ENCODE results near the gene SCN9A. TPM values are rescaled to one million over a fixed set of nuclear protein-coding genes. Genes with fewer than 3 reads are reported as not detected.

The SCN9A gene
- total and polyA plus RNA-seq, 9 of the 15 experiments (the other 6 are each of a cell fraction or from before 2014, with no cell fraction given) = 1.4 to 22.8 (median 7.1) TPM

- TF ChIP-seq ZC3H8 (IDR thresholded peaks at IDR 0.05) (no peak), E2F3 (CRISPR knock-in tag; IDR thresholded peaks at IDR 0.05) (no peak), NR2F6 (CRISPR knock-in tag; IDR thresholded peaks at IDR 0.05) (no peak), TAF7 (tag; IDR thresholded peaks at IDR 0.05) (no peak)
- no peaks in the 10 kb centered on the region for H3K9me3 ChIP-seq (replicated peaks; ENCODE audit: control insufficient read depth, insufficient read depth, low read depth, low read length)
- H3K36me3 ChIP-seq (ENCODE audit: control insufficient read depth, insufficient read depth, low read length) = no peaks in the 10 kb centered on the region
- H3K27ac ChIP-seq (ENCODE audit: extremely low read depth, low read depth, low read length) = no peak overlapping the region
- ChIA-PET POLR2A (no interaction called here), CTCF (ENCODE audit: low intra/inter-chr PET ratio) (no interaction called here)
- ATAC-seq (no peak), DNase-seq (ENCODE audit: extremely low read depth in 1 of 4, low spot score in 3 of 4) (no peak), FAIRE-seq (no peak)
- H3K4me1 ChIP-seq (replicated peaks in 1 of 2; ENCODE audit: control insufficient read depth in 2 of 2, insufficient read depth in 2 of 2, low read length in 2 of 2) = no peaks in the 10 kb centered on the region
- H3K79me2 ChIP-seq (ENCODE audit: control insufficient read depth, insufficient read depth, low read length) = no peaks in the 10 kb centered on the region
- WGBS (ENCODE audit: insufficient coverage, low coverage, missing lambda C conversion rate) = 0% methylated on average over 2 of the region's 2 CpGs
- H3K4me2 ChIP-seq (ENCODE audit: insufficient read depth, low read length) = no peak overlapping the region
- no peak overlapping the region for H3K4me3 ChIP-seq
- H2AFZ ChIP-seq (ENCODE audit: low read depth, low read length) = no peak overlapping the region
- H3K27me3 ChIP-seq (ENCODE audit: control insufficient read depth in 2 of 2, insufficient read depth in 2 of 2, low read length in 2 of 2) = no peaks in the 10 kb centered on the region
- H4K20me1 ChIP-seq (replicated peaks; ENCODE audit: control insufficient read depth, insufficient read depth, low read length) = no peaks in the 10 kb centered on the region
- H3K9ac ChIP-seq (ENCODE audit: insufficient read depth in 1 of 2, low read depth in 2 of 2, low read length in 2 of 2) = no peak overlapping the region
- in situ Hi-C loops (cut with MboI) = no loop called here
- no TSS peak for BruUV-seq (replicated peaks)
- no peaks in the 10 kb centered on the region for H3K9me1 ChIP-seq (ENCODE audit: control insufficient read depth, insufficient read depth, low read length)
- intact Hi-C loops (cut with micrococcal nuclease) = no loop called here
These were observed 208.3 kb downstream of the SCN9A start for GRCh38 chr2:166167449-166167848.

- Histone ChIP-seq H3K9me3 (replicated peaks; ENCODE audit: control insufficient read depth, insufficient read depth, low read depth, low read length) (no peaks in the 10 kb centered on the region), H3K9ac (ENCODE audit: insufficient read depth in 1 of 2, low read depth in 2 of 2, low read length in 2 of 2) (no peak overlapping the region), H3K27ac (ENCODE audit: extremely low read depth, low read depth, low read length) (no peak overlapping the region), H3K79me2 (ENCODE audit: control insufficient read depth, insufficient read depth, low read length) (no peaks in the 10 kb centered on the region), H3K27me3 (ENCODE audit: control insufficient read depth in 2 of 2, insufficient read depth in 2 of 2, low read length in 2 of 2) (no peaks in the 10 kb centered on the region), H3K36me3 (ENCODE audit: control insufficient read depth, insufficient read depth, low read length) (no peaks in the 10 kb centered on the region), H3K4me1 (replicated peaks in 1 of 2; ENCODE audit: control insufficient read depth in 2 of 2, insufficient read depth in 2 of 2, low read length in 2 of 2) (no peaks in the 10 kb centered on the region), H4K20me1 (replicated peaks; ENCODE audit: control insufficient read depth, insufficient read depth, low read length) (no peaks in the 10 kb centered on the region), H2AFZ (ENCODE audit: low read depth, low read length) (no peak overlapping the region), H3K4me3 (no peak overlapping the region), H3K9me1 (ENCODE audit: control insufficient read depth, insufficient read depth, low read length) (no peaks in the 10 kb centered on the region), H3K4me2 (ENCODE audit: insufficient read depth, low read length) (no peak overlapping the region)
- DNase-seq (ENCODE audit: extremely low read depth in 1 of 4, low spot score in 3 of 4) (no peak), ATAC-seq (no peak), FAIRE-seq (no peak)
- ChIA-PET CTCF (ENCODE audit: low intra/inter-chr PET ratio) (no interaction called here), POLR2A (no interaction called here)
- TF ChIP-seq, protein P1, sequence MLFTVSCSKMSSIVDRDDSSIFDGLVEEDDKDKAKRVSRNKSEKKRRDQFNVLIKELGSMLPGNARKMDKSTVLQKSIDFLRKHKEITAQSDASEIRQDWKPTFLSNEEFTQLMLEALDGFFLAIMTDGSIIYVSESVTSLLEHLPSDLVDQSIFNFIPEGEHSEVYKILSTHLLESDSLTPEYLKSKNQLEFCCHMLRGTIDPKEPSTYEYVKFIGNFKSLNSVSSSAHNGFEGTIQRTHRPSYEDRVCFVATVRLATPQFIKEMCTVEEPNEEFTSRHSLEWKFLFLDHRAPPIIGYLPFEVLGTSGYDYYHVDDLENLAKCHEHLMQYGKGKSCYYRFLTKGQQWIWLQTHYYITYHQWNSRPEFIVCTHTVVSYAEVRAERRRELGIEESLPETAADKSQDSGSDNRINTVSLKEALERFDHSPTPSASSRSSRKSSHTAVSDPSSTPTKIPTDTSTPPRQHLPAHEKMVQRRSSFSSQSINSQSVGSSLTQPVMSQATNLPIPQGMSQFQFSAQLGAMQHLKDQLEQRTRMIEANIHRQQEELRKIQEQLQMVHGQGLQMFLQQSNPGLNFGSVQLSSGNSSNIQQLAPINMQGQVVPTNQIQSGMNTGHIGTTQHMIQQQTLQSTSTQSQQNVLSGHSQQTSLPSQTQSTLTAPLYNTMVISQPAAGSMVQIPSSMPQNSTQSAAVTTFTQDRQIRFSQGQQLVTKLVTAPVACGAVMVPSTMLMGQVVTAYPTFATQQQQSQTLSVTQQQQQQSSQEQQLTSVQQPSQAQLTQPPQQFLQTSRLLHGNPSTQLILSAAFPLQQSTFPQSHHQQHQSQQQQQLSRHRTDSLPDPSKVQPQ (CRISPR knock-in tag; IDR thresholded peaks at IDR 0.05; ENCODE audit: borderline replicate concordance) = no peak
- TF ChIP-seq, protein P2, sequence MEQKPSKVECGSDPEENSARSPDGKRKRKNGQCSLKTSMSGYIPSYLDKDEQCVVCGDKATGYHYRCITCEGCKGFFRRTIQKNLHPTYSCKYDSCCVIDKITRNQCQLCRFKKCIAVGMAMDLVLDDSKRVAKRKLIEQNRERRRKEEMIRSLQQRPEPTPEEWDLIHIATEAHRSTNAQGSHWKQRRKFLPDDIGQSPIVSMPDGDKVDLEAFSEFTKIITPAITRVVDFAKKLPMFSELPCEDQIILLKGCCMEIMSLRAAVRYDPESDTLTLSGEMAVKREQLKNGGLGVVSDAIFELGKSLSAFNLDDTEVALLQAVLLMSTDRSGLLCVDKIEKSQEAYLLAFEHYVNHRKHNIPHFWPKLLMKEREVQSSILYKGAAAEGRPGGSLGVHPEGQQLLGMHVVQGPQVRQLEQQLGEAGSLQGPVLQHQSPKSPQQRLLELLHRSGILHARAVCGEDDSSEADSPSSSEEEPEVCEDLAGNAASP (IDR thresholded peaks at IDR 0.05) = no peak
- TF ChIP-seq, protein P3, sequence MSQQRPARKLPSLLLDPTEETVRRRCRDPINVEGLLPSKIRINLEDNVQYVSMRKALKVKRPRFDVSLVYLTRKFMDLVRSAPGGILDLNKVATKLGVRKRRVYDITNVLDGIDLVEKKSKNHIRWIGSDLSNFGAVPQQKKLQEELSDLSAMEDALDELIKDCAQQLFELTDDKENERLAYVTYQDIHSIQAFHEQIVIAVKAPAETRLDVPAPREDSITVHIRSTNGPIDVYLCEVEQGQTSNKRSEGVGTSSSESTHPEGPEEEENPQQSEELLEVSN (IDR thresholded peaks at IDR 0.05; ENCODE audit: borderline replicate concordance in 1 of 2, extremely low read depth in 1 of 2, insufficient read depth in 1 of 2, insufficient read length in 1 of 2, low read depth in 1 of 2, low read length in 1 of 2, poor library complexity in 1 of 2, severe bottlenecking in 1 of 2) = no peak
- BruUV-seq (replicated peaks) = no TSS peak
- intact Hi-C loops (cut with micrococcal nuclease) (no loop called here), in situ Hi-C loops (cut with MboI) (no loop called here)
- WGBS (ENCODE audit: insufficient coverage, low coverage, missing lambda C conversion rate) = 0% methylated on average over 2 of the region's 2 CpGs
These were observed 212.0 kb downstream of the SCN9A start for GRCh38 chr2:166163775-166164174.
